ENCODE data around the gene SERINC3.

SERINC3 gene

GRCh38 chr20:44461142-44461802 lies 60.6 kb downstream of the SERINC3 start:
- no peak for DNase-seq

GRCh38 chr20:44460795-44461141 lies 61.1 kb downstream of the SERINC3 start:
- DNase-seq = peak; percentile 19

- no peak for DNase-seq
Observed at GRCh38 chr20:44459271-44459670, 62.6 kb downstream of the SERINC3 start.

- DNase-seq = no peak
Observed at GRCh38 chr20:44457016-44457415, 64.9 kb downstream of the SERINC3 start.

- no peak for DNase-seq
Observed at GRCh38 chr20:44456611-44457010, 65.3 kb downstream of the SERINC3 start.

GRCh38 chr20:44455126-44455525 lies 66.7 kb downstream of the SERINC3 start:
- DNase-seq = no peak

- no peak for DNase-seq
Observed at GRCh38 chr20:44454306-44454963, 67.4 kb downstream of the SERINC3 start.

GRCh38 chr20:44450903-44451450 lies 70.9 kb downstream of the SERINC3 start:
- DNase-seq = no peak

- DNase-seq = no peak
Observed at GRCh38 chr20:44450281-44450889, 71.5 kb downstream of the SERINC3 start.

GRCh38 chr20:44449864-44450263 lies 72.0 kb downstream of the SERINC3 start:
- no peak for DNase-seq

GRCh38 chr20:44448753-44449546 lies 72.9 kb downstream of the SERINC3 start:
- DNase-seq = peak; percentile 4

GRCh38 chr20:44447827-44448419 lies 73.9 kb downstream of the SERINC3 start:
- DNase-seq = no peak

All from CD4-positive, alpha-beta T cell treated with Interleukin-17A for 4 hours (primary cell).